Keratinocyte (primary cell): ENCODE results near the gene CYP11A1. TPM values are rescaled to one million over a fixed set of nuclear protein-coding genes. Genes with fewer than 3 reads are reported as not detected.

Experiments
- DNase-seq: peaks from one replicate; pipeline ENCODE4 v3.0.0-alpha.2; 2011; ENCODE audit warnings: low read depth, missing footprints, low spot score
- FAIRE-seq: peaks from 2 replicates; lab custom pipeline; 2011; peaks lifted over from hg19 to GRCh38; lab: Jason Lieb, UNC
- H2AFZ ChIP-seq: 2 replicates; pipeline ENCODE4 v1.6.0; 2012; ENCODE audit warnings: low read length, control low read depth, inconsistent platforms; ENCODE audit not compliant: control insufficient read depth
- H3K27ac ChIP-seq: 2 replicates; pipeline ENCODE4 v1.5.1; 2011; ENCODE audit warnings: low read length; ENCODE audit not compliant: control insufficient read depth, insufficient read depth
- H3K27me3 ChIP-seq: 3 replicates; pipeline ENCODE4 v1.6.0; 2011; ENCODE audit warnings: low read length; ENCODE audit not compliant: control insufficient read depth, insufficient read depth; ENCODE audit errors: extremely low read depth
- H3K36me3 ChIP-seq, 2 experiments: 2 replicates in 1 of 2; 3 replicates in 1 of 2; pipeline ENCODE4 v1.5.1; 2011; ENCODE audit warnings: low read length in 2 of 2, mild to moderate bottlenecking in 1 of 2; ENCODE audit not compliant: control insufficient read depth in 2 of 2, insufficient read depth in 2 of 2; ENCODE audit errors: extremely low read depth in 1 of 2
- H3K4me1 ChIP-seq: 3 replicates; pipeline ENCODE4 v1.5.1; 2011; ENCODE audit warnings: low read length; ENCODE audit not compliant: control insufficient read depth, insufficient read depth; ENCODE audit errors: extremely low read depth
- H3K4me2 ChIP-seq: 3 replicates; pipeline ENCODE4 v1.6.0; 2011; ENCODE audit warnings: low read depth, low read length; ENCODE audit not compliant: control insufficient read depth, insufficient read depth; ENCODE audit errors: extremely low read depth
- H3K4me3 ChIP-seq, 3 experiments: fragments of 200-600 bp in 1 of 3; sonication (generic) in 1 of 3; 2 replicates in 2 of 3; 3 replicates in 1 of 3; pipeline ENCODE4 v1.5.1; 2011 to 2016; ENCODE audit warnings: low read length in 3 of 3, mild to moderate bottlenecking in 3 of 3, control low read depth in 2 of 3, inconsistent platforms in 1 of 3, low read depth in 1 of 3, mixed read lengths in 1 of 3, mixed run types in 1 of 3, moderate library complexity in 1 of 3; ENCODE audit not compliant: control insufficient read depth in 2 of 3, insufficient read depth in 2 of 3; ENCODE audit errors: extremely low read depth in 1 of 3
- H3K79me2 ChIP-seq: 2 replicates; pipeline ENCODE4 v1.6.0; 2012; ENCODE audit warnings: low read length; ENCODE audit not compliant: control insufficient read depth, insufficient read depth
- H3K9ac ChIP-seq: 3 replicates; pipeline ENCODE4 v1.6.0; 2011; ENCODE audit warnings: low read length; ENCODE audit not compliant: control insufficient read depth, insufficient read depth; ENCODE audit errors: extremely low read depth
- H3K9me1 ChIP-seq: 3 replicates; pipeline ENCODE4 v1.6.0; 2011; ENCODE audit warnings: low read length; ENCODE audit not compliant: control insufficient read depth, insufficient read depth; ENCODE audit errors: extremely low read depth
- H3K9me3 ChIP-seq: 2 replicates; pipeline ENCODE4 v1.5.1; 2012; ENCODE audit warnings: low read depth, low read length; ENCODE audit not compliant: control insufficient read depth
- H4K20me1 ChIP-seq: 3 replicates; pipeline ENCODE4 v1.6.0; 2011; ENCODE audit warnings: low read length; ENCODE audit not compliant: control insufficient read depth, insufficient read depth; ENCODE audit errors: extremely low read depth
- CTCF ChIP-seq, 3 experiments: IDR thresholded peaks in 1 of 3; conservative IDR thresholded peaks in 1 of 3; optimal IDR thresholded peaks in 1 of 3; 2 replicates in 2 of 3; 3 replicates in 1 of 3; pipeline versions ENCODE3 to v1.5.1; 2011; ENCODE audit warnings: low read length in 3 of 3, mild to moderate bottlenecking in 3 of 3, moderate library complexity in 2 of 3, control low read depth in 1 of 3, inconsistent platforms in 1 of 3; ENCODE audit not compliant: insufficient read depth in 2 of 3; ENCODE audit errors: extremely low read depth in 1 of 3
- EZH2 ChIP-seq: IDR thresholded peaks from one replicate; pipeline ENCODE4 v1.6.1; 2012; ENCODE audit warnings: inconsistent platforms, mild to moderate bottlenecking, low read length, moderate library complexity
- dilution Hi-C: fragments of 300-500 bp; cut with MboI; formaldehyde crosslinking; loops from one replicate; pipeline ENCODE4 v1.7.0; 2020; ENCODE audit warnings: low sequenced_read_pairs; ENCODE audit not compliant: extremely low pct_ligation_motif_present
- polyA plus RNA-seq, 5 experiments: library from polyadenylated mRNA; depleted of rRNA in 3 of 5; stranded (reverse) in 3 of 5; stranded (forward) in 1 of 5; unstranded in 1 of 5; fragments of >200 nt; gene quantifications; 1 replicate in 1 of 5; 2 replicates in 3 of 5; 3 replicates in 1 of 5; pipeline versions ENCODE4 v1.2.1 to v1.2.3, GENCODE V29; 2011 to 2012; ENCODE audit warnings: missing spikeins in 2 of 5, low read depth in 1 of 5, low replicate concordance in 1 of 5

Gene CYP11A1
- polyA plus RNA-seq, 1 donor (not counting 4 experiments of a cell fraction or from before 2014, with no cell fraction given) = not detected

- dilution Hi-C loops = no loop called here
- Histone ChIP-seq H3K36me3 (no peaks in the 10 kb centered on the region), H3K27me3 (no peaks in the 10 kb centered on the region), H2AFZ (no peak overlapping the region), H3K9ac (no peak overlapping the region), H3K4me2 (no peak overlapping the region), H3K4me3 (no peak overlapping the region), H3K9me3 (no peaks in the 10 kb centered on the region), H3K9me1 (no peaks in the 10 kb centered on the region), H3K27ac (no peak overlapping the region), H3K79me2 (no peaks in the 10 kb centered on the region), H3K4me1 (peaks cover 41% of the 10 kb centered on the region), H4K20me1 (no peaks in the 10 kb centered on the region)
- FAIRE-seq = no peak
- no peak for DNase-seq
- TF ChIP-seq EZH2 (no peak), CTCF (optimal IDR thresholded peaks at IDR 0.05 in 1 of 3, IDR thresholded peaks at IDR 0.05 in 1 of 3, conservative IDR thresholded peaks at IDR 0.05 in 1 of 3; ENCODE audit: extremely low read depth in 1 of 3, insufficient read depth in 2 of 3, low read length in 3 of 3) (no peak)
These were observed 26.8 kb upstream of the CYP11A1 start for GRCh38 chr15:74394090-74394846.

- no peaks in the 10 kb centered on the region for H3K27me3 ChIP-seq
- no peak overlapping the region for H2AFZ ChIP-seq
- H3K79me2 ChIP-seq = no peaks in the 10 kb centered on the region
- no peaks in the 10 kb centered on the region for H3K9me3 ChIP-seq
- H3K9me1 ChIP-seq = no peaks in the 10 kb centered on the region
- TF ChIP-seq EZH2 = no peak
- TF ChIP-seq CTCF (optimal IDR thresholded peaks at IDR 0.05 in 1 of 3, IDR thresholded peaks at IDR 0.05 in 1 of 3, conservative IDR thresholded peaks at IDR 0.05 in 1 of 3; ENCODE audit: extremely low read depth in 1 of 3, insufficient read depth in 2 of 3, low read length in 3 of 3) = no peak
- FAIRE-seq (no peak), DNase-seq (no peak)
- H3K4me2 ChIP-seq = no peak overlapping the region
- H3K9ac ChIP-seq = no peak overlapping the region
- peaks cover 35% of the 10 kb centered on the region for H3K4me1 ChIP-seq
- no peak overlapping the region for H3K27ac ChIP-seq
- dilution Hi-C loops = no loop called here
- H3K36me3 ChIP-seq = no peaks in the 10 kb centered on the region
- no peaks in the 10 kb centered on the region for H4K20me1 ChIP-seq
- no peak overlapping the region for H3K4me3 ChIP-seq
These were observed 26.0 kb upstream of the CYP11A1 start for GRCh38 chr15:74393423-74393822.
